ENCODE data around the gene MAP3K1. TPM values are rescaled to one million over a fixed set of nuclear protein-coding genes. Genes with fewer than 3 reads are reported as not detected.

The MAP3K1 gene
- total RNA-seq, 4 donors from 2014 or later: 22.8 to 35.9 (median 29.9) TPM

DNA sequence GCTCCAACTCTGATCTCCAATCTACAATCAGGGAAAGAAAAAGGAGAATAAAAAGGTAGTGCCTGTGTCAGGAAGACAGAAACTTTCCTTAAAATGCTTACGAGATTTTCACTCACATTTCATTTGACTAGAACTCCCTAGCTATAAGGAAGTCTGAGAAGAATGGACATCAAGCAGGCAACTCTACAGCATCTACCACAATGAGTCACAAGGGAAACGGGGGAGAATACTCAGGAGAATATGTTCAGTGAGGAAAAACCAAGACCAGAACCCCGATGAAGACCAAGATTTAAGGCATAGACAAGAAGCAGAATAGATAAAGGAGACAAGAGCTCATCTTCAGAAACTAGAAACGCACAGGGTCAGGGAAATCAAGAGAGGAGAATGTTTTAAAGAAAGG, 85.0 kb downstream of the MAP3K1 start:
- H3K36me3 ChIP-seq: peaks cover 0 to 18% (median 0%) of the 10 kb centered on the region in 3 donors
- no peaks in the 10 kb centered on the region for H3K27me3 ChIP-seq
- no peak overlapping the region for H3K4me3 ChIP-seq
- intact Hi-C loops (cut with DNase I): loop anchor here (5.0 kb wide), 1 partner anchor 322 kb away; no protein-coding TSS in a partner anchor
- no peaks in the 10 kb centered on the region for H3K9me3 ChIP-seq
- WGBS, 2 donors: 41 to 53% methylated on average over 4 of the region's 4 CpGs
- TF ChIP-seq, protein P1, sequence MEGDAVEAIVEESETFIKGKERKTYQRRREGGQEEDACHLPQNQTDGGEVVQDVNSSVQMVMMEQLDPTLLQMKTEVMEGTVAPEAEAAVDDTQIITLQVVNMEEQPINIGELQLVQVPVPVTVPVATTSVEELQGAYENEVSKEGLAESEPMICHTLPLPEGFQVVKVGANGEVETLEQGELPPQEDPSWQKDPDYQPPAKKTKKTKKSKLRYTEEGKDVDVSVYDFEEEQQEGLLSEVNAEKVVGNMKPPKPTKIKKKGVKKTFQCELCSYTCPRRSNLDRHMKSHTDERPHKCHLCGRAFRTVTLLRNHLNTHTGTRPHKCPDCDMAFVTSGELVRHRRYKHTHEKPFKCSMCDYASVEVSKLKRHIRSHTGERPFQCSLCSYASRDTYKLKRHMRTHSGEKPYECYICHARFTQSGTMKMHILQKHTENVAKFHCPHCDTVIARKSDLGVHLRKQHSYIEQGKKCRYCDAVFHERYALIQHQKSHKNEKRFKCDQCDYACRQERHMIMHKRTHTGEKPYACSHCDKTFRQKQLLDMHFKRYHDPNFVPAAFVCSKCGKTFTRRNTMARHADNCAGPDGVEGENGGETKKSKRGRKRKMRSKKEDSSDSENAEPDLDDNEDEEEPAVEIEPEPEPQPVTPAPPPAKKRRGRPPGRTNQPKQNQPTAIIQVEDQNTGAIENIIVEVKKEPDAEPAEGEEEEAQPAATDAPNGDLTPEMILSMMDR (IDR thresholded peaks at IDR 0.05): no peak
- TF ChIP-seq POLR2A (IDR thresholded peaks at IDR 0.05): no peak
- no peak overlapping the region for H3K27ac ChIP-seq
- peaks cover 0 to 5% (median 0%) of the 10 kb centered on the region in 3 donors for H3K4me1 ChIP-seq
- no peak for DNase-seq

DNA sequence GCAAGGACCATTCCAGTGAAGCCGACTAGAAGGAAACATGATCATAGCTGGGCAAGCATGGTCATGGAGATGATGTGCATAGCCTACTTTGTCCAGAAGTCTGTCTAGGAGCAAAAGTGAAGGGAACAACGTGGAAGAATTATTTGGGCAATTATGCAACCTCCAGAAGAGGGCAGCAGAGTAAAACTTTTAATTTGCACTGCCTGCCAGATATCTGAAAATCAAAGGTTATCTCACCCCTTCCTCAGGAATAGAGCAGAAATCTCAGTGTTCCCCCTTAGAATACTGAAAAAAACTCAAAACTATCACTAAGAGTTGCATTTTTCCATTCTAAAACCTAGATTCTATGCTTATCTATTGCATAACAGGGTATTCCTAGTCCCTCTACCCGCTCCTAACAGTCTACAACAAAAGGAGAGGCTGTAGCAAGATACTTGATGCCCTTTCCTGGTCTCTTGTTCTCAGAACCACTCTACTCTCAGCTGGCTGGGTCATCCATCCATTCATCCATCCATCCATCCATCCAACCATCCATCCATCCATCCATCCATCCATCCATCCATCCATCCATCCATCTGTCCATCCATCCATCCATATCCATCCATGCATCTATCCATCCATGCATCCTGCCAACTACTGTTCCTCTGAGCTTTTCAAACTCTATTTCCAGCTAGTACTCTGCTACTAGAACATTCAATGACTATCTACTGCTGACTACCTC, 85.7 kb downstream of the MAP3K1 start:
- no peak for TF ChIP-seq POLR2A (IDR thresholded peaks at IDR 0.05)
- TF ChIP-seq, protein P1 (IDR thresholded peaks at IDR 0.05): peak; percentile 54 to 73 (median 62)
- no peak overlapping the region for H3K27ac ChIP-seq
- intact Hi-C loops (cut with DNase I): loop anchor here (5.0 kb wide), 1 partner anchor 321 kb away; no protein-coding TSS in a partner anchor
- no peaks in the 10 kb centered on the region for H3K9me3 ChIP-seq
- H3K4me3 ChIP-seq: no peak overlapping the region
- peaks cover 0 to 5% (median 0%) of the 10 kb centered on the region in 3 donors for H3K4me1 ChIP-seq
- WGBS, 2 donors: 33% methylated on average over 3 of the region's 3 CpGs
- peaks cover 0 to 12% (median 0%) of the 10 kb centered on the region in 3 donors for H3K36me3 ChIP-seq
- H3K27me3 ChIP-seq: no peaks in the 10 kb centered on the region
- DNase-seq: no peak

DNA sequence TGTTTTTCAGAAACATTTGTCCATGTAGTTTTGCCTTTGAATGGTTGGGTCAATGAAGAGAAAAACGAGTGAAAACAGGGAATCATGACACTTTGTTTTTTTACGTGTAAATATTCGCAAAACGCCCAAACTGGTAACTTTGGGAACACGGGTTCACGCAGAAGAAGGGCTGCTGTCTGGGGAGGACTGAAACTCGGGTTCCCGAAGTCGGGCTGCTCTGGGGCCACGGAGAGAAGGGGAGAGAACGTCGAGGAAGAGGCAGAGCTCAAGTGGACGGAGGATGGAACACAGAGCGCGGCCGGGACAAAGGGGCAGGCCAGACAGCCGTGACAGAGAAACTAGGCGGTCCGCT, 93.6 kb downstream of the MAP3K1 start:
- Histone ChIP-seq H3K27ac (peak overlapping the region; percentile 93 to 94 (median 94)), H3K27me3 (no peaks in the 10 kb centered on the region), H3K9me3 (no peaks in the 10 kb centered on the region), H3K36me3 (no peaks in the 10 kb centered on the region), H3K4me3 (peak overlapping the region; percentile 64 to 78 (median 72)), H3K4me1 (peaks cover 0 to 18% (median 0%) of the 10 kb centered on the region in 3 donors)
- no peak for DNase-seq
- WGBS, 2 donors: 0 to 1% methylated on average over 19 of the region's 19 CpGs
- TF ChIP-seq, protein P1 (IDR thresholded peaks at IDR 0.05): no peak
- no peak for TF ChIP-seq POLR2A (IDR thresholded peaks at IDR 0.05)
- intact Hi-C loops (cut with DNase I): no loop called here

DNA sequence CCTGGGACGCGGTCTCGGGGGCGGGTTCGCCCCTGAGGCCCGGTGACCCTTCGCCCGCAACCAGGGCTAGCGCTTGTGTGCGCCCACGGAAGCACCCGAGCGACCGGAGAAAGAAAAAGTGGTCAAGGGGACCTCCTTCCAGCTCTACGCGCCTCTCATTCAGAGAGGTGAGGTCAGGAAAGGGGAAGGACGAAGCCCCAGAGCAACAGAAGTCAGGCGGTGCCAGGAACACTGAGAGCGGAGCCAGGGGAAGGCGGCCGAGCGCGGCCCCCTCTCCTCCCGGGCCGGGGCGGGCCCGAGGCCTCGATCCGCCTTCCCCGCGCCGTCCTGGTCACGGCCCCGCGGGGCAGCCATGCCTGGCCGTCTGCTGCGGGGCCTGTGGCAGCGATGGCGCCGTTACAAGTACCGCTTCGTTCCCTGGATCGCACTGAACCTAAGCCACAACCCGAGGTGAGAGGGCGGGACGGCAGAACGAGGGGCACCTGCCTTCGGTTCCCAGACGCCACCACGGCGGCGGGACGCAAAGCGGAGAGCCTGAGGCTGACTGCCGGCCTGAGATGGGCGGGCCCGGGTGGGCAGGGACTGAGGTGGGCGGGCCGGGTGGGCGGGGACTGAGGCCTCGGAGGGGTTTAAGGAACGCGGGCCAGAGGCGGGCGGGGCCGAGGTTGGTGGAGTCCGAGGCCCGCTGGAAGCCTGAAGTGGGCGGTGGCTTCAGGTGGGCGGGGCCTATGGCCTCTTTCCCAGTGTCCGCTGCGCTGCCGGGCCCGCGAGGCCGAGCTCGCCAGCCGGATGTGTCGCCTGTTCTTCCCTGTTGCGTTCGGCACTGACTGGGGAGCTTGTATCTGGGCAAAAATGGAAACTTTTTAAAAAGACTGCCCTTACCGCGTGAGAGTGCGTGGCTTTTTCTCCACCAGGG, 94.2 kb downstream of the MAP3K1 start, which contains the start of gene SETD9:
SETD9 (plus strand) TSS at position 303 of the 916 bp plus-strand sequence; CDS start at position 353, 50 bp downstream.
- H3K36me3 ChIP-seq: no peaks in the 10 kb centered on the region
- intact Hi-C loops (cut with DNase I): no loop called here
- peak within 1 kb of the TSS; percentile 64 to 78 (median 72) for H3K4me3 ChIP-seq
- peaks cover 0 to 18% (median 0%) of the 10 kb centered on the region in 3 donors for H3K4me1 ChIP-seq
- peak in 2 of 4 donors; percentile 69 to 77 for TF ChIP-seq POLR2A (IDR thresholded peaks at IDR 0.05)
- TF ChIP-seq, protein P1 (IDR thresholded peaks at IDR 0.05): peak in 1 of 6 experiments; percentile 2
- no peaks in the 10 kb centered on the region for H3K9me3 ChIP-seq
- 1 to 2% methylated on average over 11 to 33 of the region's 84 CpGs for WGBS, 2 donors
- no peaks in the 10 kb centered on the region for H3K27me3 ChIP-seq
- peak; percentile 91 for DNase-seq
- peak within 1 kb of the TSS; percentile 93 to 94 (median 94) for H3K27ac ChIP-seq

All from esophagus squamous epithelium (tissue), 5 donors.